Colonic mucosa (tissue), 4 donors: ENCODE data around the gene PHACTR3. TPM values are rescaled to one million over a fixed set of nuclear protein-coding genes. Genes with fewer than 3 reads are reported as not detected.
A peak's percentile ranks its signal among the peaks of the same experiment; 100 is the strongest.
"Not testable (repeated sequence)": the region's sequence is repeated elsewhere in the genome, so short reads cannot be mapped to it uniquely, and the experiment has no call there.

Experiments used
- DNase-seq: peaks from one replicate; pipeline ENCODE4 v3.0.0-alpha.2; 2020
- H3K27ac ChIP-seq: fragments of 200-600 bp; one replicate; pipeline ENCODE4 v1.8.0; 2021
- H3K27me3 ChIP-seq: fragments of 200-600 bp; one replicate; pipeline ENCODE4 v1.8.0; 2021
- H3K36me3 ChIP-seq: fragments of 200-600 bp; one replicate; pipeline ENCODE4 v1.8.0; 2021
- H3K4me1 ChIP-seq: fragments of 200-600 bp; one replicate; pipeline ENCODE4 v1.8.0; 2021; ENCODE audit warnings: mild to moderate bottlenecking
- H3K4me3 ChIP-seq: fragments of 200-600 bp; one replicate; pipeline ENCODE4 v1.8.0; 2021
- H3K9ac ChIP-seq, 2 donors: one replicate each; pipeline ENCODE4 v1.7.0; 2013; ENCODE audit warnings: control low read depth in 2 of 2, low read depth in 2 of 2, low read length in 2 of 2
- H3K9me3 ChIP-seq: fragments of 200-600 bp; one replicate; pipeline ENCODE4 v1.8.0; 2021
- CTCF ChIP-seq: fragments of 200-600 bp; IDR thresholded peaks from one replicate; pipeline ENCODE4 v1.8.0; 2022; ENCODE audit warnings: antibody characterized with exemption, mild to moderate bottlenecking
- intact Hi-C: fragments of 100-400 bp; cut with DNase I; formaldehyde crosslinking; loops from one replicate; pipeline ENCODE4 v1.14.1; 2022
- total RNA-seq, 2 donors: library from RNA; stranded (reverse); fragmentation: NEBNext Ultra II Directional in 1 of 2; extraction: Animal tissue kit (Norgen Biotek cat#: 25700) in 1 of 2; gene quantifications; one replicate each; pipeline ENCODE4 v1.2.1, GENCODE V29; 2021
- donor health status: healthy.
- donor health status: DM: no; HTN: no; CAD: no.
- donor health status: DM: no; HTN: no; CAD: no.

The PHACTR3 gene
- under 1 TPM; 0.44 to 0.53 TPM for total RNA-seq

DNA sequence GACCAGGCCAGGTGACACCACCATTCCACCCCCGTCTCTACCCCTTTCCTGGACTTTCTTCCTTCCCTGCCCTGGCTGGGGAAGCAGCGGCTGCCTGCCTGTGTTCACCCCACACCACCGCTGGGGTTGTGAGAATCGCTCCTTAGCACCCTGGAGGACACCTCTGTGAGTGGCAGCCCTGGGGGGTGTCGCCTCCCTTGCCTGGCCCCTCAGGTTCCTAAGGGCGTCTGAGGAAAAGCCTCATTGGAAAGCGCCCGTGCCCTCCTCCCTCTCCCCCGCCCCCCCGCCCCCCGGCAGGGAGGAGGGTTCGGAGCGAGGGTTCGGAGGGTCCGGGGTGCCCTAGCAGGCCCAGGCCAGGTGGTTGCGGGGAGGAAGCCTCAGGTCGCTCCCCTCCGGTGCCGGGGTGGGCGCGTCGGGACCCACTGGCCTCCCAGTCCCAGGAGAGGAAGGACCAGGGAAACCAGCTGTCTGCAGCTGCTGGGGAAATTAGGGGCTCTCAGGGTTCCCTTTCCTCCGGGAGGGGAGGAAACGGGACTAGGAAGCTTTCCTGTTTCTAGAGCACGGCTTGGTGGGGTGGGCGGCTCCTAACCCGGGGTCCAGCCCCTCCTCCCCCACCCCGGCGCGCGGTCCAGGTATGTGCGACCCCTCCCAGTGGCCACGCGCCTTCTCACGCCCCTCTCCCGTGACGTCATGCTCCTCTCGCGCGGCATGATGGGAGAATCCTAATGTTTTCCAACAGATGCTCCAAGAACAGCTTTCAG, at the start of gene PHACTR3:
PHACTR3 (plus strand) TSS at position 760 of the 761 bp plus-strand sequence. CDS start 475 bp downstream, outside the sequence.
- intact Hi-C loops: no loop called here
- TF ChIP-seq CTCF: no peak
- Histone ChIP-seq H3K4me3 (no peak within 1 kb of the TSS), H3K36me3 (no peaks in the 10 kb centered on the region), H3K27me3 (peaks cover 45% of the 10 kb centered on the region), H3K9me3 (no peaks in the 10 kb centered on the region), H3K27ac (no peak within 1 kb of the TSS), H3K4me1 (no peaks in the 10 kb centered on the region), H3K9ac (no peak within 1 kb of the TSS)
- DNase-seq: no peak

- intact Hi-C loops, H3K9ac ChIP-seq, H3K9me3 ChIP-seq, H3K36me3 ChIP-seq, H3K27ac ChIP-seq, H3K4me1 ChIP-seq, H3K27me3 ChIP-seq, DNase-seq, H3K4me3 ChIP-seq: not testable (repeated sequence)
Observed at GRCh38 chr20:59557733-59558529, 46.4 kb upstream of the PHACTR3 start.

DNA sequence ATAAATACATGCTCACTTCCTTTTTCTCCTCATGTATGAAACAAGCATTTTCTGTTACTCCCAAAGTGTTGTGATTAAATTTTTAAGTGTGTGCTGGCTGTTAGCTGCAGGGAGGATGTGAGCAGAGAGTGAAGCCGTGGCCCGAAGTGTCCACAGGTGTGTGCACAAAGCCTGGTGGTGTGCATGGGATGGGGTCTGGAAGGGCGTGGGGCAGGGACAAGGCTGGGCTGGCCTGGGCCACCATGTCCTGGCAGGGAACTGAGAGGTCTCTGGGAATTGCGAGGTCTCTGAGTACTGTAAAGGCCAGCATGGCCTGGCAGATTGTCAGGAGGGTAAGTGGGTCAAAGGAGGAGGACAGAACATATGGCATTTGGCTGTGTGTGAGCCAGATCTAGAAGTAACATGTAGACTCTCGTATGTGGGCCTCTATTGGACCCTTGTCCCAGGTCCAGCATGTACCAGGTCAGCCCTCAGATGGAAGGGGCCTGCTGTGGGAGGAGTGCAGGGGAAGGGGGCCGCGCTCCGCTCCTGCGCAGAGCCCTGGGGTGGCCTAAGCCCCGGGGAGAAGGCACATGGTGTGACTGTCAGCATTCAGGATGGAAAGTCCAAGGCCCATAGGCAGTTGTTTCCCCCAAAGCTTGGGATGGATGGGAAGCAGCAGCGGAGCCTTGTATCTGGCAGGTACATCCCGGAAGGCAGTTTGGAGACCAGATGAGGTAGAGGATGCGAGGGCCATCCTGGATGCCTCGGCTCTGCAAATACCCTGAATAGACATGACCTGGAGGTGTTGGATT, 45.1 kb upstream of the PHACTR3 start:
- intact Hi-C loops: no loop called here
- no peak for DNase-seq
- no peaks in the 10 kb centered on the region for H3K9me3 ChIP-seq
- H3K27ac ChIP-seq: no peak overlapping the region
- H3K9ac ChIP-seq: no peak overlapping the region
- no peak for TF ChIP-seq CTCF
- H3K27me3 ChIP-seq: no peaks in the 10 kb centered on the region
- no peaks in the 10 kb centered on the region for H3K4me1 ChIP-seq
- no peaks in the 10 kb centered on the region for H3K36me3 ChIP-seq
- no peak overlapping the region for H3K4me3 ChIP-seq

GRCh38 chr20:59559863-59560262, 44.5 kb upstream of the PHACTR3 start:
- intact Hi-C loops: no loop called here

GRCh38 chr20:59560588-59561227, 43.6 kb upstream of the PHACTR3 start:
- H3K4me1 ChIP-seq: no peaks in the 10 kb centered on the region
- intact Hi-C loops: no loop called here
- peak; percentile 44 for TF ChIP-seq CTCF

More at GRCh38 chr20:59559863-59560262, 44.5 kb upstream of the PHACTR3 start:
- TF ChIP-seq CTCF: no peak
- no peak overlapping the region for H3K27ac ChIP-seq
- no peak overlapping the region for H3K9ac ChIP-seq
- H3K4me3 ChIP-seq: no peak overlapping the region
- no peaks in the 10 kb centered on the region for H3K36me3 ChIP-seq
- H3K9me3 ChIP-seq: no peaks in the 10 kb centered on the region
- H3K4me1 ChIP-seq: no peaks in the 10 kb centered on the region
- no peak for DNase-seq
- H3K27me3 ChIP-seq: no peaks in the 10 kb centered on the region

More at GRCh38 chr20:59560588-59561227, 43.6 kb upstream of the PHACTR3 start:
- H3K4me3 ChIP-seq: no peak overlapping the region
- no peak overlapping the region for H3K9ac ChIP-seq
- no peaks in the 10 kb centered on the region for H3K27me3 ChIP-seq
- no peaks in the 10 kb centered on the region for H3K9me3 ChIP-seq
- H3K27ac ChIP-seq: no peak overlapping the region
- no peaks in the 10 kb centered on the region for H3K36me3 ChIP-seq
- DNase-seq: no peak
